Fibroblast of skin of back (primary cell): Measurements from ENCODE around the gene FOXK1.

Source experiments
- DNase-seq: peaks from one replicate; pipeline ENCODE4 v3.0.0-alpha.2; 2013

FOXK1 gene

DNA sequence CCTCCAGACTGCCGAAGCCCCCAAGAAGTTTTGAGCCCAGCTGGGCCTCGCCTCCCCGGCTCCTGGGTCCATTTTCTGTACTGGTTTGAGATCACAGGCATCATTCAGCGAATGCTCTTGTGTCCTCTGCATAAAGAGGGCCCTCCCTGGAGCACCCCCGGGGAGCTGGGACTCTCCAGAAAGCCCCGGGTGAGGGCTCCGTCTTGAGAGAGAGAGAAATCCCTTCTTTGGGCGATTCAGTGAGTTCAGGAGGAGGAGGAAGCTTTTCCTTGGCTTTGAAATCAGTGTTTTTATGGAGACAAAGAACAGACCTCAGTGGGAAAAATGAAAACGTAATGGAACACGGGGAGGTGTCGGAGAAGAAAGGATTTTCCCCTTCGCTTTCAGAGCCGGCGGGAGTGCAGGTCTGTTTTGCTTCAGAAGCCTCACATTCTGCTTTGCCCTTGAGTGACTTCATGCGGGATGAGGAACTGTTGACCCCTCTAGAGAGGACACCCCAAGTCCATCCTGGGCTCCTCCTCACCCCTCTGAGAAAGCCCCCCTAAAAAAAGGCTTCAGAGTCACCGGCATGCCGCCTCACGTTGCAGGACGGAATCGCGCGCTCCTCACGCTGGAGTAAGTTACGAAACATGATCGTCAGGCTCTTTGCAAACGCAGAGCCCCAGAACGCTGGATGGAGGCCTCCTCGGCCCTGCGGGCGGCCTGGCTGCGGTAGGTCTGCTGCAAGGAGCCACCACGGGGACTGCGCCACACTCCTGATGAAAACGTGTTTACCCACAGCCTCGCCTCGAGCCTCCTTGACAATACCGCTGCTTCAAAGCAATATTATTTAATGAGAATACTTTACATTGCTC, 84.8 kb downstream of the FOXK1 start:
- DNase-seq, result no peak

DNA sequence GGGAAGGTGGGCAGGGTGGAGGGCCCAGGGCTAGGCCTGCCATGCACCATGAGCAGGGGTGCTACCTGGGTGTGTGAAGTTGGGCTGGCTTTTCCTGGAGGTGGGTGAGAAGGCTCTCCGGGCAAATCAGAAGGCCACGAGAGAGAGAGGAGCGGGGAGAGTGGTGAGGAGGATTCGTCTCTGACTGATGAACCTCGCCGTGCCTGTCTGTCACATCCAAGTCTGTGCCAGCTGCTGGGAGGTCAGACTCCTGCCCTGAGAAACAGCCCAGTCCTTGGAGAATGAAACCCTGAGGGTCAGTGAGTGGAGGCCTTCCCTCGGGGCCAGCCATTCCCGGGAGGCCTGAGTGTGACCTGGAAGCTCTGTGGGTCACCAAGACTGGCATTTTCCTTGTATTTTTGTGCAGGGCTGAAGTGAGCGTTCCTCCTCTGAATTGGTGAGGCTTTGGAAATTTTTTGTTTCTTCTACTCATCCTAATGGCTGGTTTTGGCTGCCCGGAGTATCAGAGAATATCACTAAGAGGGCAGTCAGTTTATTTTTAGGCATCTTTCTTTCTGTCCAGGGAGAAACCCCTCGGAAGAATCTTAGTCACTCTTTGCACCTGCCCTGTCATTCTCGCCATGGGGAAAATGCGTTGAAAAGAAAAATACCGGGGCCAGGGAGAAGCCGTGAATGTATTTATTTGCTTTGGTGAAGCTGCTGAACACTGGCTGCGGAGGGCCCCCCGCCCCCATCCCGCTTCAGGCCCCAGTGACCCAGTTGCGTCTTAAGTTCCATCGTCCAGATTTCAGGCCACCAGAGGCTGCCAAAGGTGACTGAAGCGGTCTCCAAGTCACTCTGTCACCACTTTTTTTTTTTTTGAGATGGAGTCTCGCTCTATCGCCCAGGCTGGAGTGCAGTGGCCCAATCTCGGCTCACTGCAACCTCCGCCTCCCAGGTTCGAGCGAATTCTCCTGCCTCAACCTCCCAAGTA, 86.8 kb downstream of the FOXK1 start:
- DNase-seq, result no peak

DNA sequence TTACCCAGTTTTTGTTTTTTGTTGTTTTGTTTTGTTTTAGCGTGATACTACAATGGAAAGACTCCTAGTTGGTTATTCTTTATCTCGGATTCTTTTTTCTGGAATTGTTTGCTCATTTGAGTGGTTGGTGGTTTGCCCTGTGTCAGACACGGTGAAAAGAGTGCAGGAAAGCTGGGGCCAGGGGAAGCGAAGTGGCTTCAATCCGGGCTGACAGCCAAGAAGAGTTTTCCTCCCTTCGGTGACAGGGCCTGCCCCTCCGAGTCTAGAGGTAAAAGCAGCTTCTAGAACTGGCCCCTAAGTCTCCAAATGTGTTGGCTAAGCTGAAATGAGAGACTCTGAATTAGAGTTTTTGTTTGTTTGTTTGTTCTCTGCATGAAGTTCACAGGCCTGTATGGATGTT, 87.7 kb downstream of the FOXK1 start:
- DNase-seq, result no peak

DNA sequence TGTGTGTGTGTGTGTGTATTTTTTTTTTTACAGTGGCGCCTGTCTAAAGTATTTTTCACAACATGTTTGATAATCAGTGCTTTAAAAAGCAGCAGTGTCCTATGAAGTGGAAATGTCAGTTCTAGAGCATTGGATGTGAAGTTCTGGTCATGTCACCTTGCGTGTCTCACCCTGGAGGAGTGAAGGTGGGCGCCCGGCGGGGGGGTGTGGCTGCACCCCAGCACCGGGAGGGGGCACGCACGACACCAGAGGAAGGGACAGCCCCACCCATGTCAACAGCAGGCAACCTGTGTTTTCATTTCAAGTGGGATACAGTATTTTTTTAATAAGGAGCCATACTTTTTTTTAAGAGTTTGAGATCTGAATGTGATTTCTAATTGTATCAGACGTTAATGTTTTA, 88.8 kb downstream of the FOXK1 start:
- no peak for DNase-seq

DNA sequence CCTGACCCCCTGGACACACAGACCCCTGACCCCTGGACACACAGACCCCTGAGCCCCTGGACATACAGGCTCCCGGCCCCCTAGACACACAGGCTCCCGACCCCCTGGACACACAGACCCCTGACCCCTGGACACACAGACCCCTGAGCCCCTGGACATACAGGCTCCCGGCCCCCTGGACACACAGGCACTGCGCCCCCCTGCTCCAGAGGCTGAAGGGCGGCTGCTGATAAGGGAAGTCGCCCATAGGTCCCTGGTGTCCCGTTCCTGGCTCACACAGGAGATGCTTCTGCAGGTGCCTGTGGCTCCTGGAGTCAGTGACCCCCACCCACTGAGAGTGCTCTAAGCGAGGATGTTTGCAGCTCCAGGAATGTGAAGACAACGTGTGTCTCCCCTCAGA, 89.6 kb downstream of the FOXK1 start:
- no peak for DNase-seq

DNA sequence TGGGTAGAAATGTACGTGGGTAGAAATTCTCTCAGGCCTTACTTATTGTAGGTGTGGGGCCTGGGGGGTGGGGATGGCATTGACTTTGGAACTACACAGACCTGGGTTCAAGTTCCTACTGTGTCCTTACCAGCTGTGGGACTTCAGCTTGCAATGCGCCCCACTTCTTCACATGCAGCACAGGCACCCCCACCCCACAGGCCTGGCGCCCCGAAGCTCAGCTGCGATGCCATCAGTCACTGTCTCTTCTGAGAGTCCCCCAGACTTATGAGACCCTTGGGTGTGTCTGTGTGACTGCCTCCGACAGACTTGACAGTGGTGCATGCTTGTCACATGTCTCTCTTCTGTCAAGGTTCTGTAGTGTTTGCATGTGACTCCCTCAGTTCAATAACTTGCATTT, 90.2 kb downstream of the FOXK1 start:
- no peak for DNase-seq

DNA sequence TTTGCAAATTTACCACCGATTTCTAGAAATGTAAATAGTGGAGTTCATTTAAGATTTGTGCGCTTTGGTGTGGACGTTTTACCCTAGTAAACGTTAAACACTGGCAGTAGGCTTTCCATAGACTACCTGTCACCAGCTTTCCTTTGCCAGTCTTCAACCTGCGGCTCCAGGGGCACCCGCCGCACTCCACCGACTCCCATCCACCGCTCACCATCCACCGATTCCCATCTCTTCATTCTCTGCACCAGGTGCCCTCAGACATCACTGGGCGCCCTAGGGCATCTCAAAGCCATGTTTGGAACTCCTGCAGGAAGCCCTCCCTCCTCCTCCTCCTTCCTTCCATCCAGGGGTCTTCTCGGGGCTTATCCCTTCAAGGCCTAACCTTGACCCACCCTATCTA, 91.9 kb downstream of the FOXK1 start:
- DNase-seq, result no peak

DNA sequence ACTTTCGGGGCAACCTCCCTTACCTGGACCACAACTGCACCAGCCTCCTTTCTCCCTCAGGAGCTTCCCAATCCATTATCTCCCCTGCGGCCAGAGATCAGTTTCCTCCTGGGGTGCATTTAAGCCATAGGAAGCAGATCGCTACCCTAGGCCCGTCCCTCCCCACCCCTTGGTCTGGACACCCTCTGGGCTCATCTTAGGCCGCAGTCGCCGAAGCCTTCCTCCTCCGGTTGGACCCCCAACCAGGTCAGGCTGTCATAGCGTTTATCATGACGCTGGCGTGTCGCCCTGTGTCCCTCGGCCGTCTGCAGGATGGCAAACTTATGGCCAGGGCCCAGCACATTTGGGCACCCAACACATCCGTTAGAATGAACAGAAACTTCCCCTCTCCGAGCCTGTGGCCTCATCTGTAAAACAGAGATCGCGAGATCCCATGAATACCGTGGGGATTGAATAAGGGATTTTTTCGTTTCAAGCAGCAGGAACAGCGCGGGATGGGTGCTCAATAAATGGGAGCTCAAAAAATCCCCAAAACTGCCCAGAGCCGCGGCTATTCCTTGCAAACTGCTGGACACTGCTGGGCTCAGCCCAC, 92.7 kb downstream of the FOXK1 start:
- DNase-seq, result peak; percentile 76

DNA sequence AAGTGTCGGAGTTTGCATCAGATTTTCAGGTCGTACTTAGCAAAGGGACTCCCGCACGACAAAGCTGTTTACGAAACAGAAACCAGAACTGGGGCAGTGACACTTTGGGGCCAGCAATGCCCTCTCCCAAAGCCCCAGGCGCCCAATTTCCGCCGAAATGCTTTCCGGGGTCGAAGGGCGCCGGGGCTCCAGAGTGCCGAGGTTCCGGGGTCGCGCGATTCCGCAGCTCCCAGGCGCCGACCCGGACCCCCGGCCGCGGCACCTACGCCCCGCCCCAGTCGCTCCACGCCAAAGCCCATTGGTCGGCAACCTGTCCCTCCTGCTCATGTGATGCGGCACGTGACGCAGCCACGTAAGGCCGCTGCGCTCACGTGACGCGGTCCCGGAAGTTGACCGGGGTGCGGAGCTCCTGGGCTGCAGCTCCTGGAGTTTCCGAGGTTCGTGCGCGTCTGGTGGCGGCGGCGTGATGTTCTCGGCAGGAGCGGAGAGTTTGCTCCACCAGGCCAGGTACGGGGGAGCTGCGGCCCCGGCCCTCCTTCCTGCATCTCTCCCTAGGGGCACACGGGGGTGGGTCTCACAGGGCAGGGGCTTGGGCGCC, 93.3 kb downstream of the FOXK1 start, which contains the start of gene AP5Z1:
Gene AP5Z1, plus strand, starts transcription at position 374 of the 598 bp plus-strand sequence. Its CDS starts 93 bp downstream, at position 467.
- peak; percentile 95 for DNase-seq

DNA sequence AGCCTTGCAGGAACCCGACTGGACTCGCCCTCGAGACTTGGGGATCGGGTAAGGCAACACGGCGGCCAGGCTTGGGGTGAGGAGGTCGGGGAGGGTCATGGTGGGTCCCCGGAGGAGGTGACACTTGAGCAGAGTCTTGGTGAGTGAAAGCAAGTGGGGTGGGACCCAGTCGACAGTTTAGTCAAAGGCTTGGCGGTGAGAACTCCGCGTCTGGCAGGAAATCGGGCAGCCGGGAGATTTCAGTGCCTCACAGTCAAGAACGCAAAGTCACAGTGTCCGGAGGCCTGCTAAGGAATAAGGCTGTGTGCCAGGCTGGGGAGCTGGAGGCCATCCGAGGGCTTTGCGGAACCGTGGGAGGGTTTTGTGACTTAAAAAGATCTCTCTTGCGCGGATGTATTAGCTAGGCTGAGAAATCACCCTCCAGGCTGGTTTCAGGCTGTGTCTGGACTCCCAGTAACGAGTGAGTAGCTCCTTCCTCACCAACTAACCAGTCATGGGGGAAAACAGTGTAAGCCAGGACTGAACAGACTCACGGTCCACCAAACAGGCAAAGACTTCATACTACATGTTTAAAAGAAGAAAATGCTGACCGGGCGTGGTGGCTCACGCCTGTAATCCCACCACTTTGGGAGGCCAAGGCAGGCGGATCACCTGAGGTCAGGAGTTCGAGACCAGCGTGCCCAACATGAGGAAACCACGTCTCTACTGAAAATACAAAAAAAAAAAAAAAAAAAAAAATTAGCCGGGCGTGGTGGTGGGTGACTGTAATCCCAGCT, 93.9 kb downstream of the FOXK1 start:
- peak; percentile 46 for DNase-seq

DNA sequence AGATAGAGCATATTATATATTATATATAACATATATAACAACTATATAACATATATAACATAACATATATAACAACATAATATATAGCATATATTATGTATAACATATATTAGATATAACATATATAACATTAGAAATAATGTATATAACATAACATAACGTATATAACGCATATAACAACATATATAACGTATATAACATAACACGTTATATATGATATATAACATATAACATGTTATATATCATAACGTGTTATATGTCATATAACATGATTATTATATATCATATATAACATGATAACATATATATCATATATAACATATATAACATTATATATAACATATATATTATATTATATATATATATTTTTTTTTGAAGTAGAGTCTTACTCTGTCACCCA, 97.0 kb downstream of the FOXK1 start:
- no peak for DNase-seq

DNA sequence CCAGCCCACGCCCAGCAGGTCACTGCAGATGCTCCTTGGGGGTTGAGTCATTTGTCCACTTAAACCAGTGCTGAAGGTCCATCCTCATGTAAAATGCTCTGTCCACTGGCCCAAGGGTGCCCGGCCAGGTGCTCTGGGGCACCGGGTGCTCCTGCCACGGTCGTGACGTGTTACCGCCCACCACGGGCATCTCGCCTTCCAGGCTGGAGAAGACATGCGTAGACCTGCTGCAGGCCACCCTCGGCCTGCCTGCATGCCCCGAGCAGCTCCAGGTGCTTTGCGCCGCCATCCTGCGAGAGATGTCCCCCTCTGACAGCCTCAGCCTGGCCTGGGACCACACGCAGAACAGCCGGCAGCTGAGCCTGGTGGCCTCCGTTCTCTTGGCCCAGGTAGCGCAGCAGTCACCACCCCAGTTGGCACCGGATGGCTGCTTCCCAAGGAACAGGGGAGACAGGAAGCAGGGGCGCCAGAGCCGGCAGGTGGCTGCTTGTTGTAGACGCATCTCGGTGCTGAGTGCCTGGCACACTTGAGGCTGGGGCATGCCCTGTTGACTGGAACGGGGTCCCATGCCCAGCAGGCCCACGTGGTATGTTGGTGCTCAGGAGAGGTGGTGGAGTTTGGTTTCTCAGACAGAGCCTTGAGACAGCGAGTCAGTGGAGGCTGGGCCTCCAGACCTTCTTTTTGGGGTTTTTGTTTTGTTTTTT, 99.4 kb downstream of the FOXK1 start:
- no peak for DNase-seq

DNA sequence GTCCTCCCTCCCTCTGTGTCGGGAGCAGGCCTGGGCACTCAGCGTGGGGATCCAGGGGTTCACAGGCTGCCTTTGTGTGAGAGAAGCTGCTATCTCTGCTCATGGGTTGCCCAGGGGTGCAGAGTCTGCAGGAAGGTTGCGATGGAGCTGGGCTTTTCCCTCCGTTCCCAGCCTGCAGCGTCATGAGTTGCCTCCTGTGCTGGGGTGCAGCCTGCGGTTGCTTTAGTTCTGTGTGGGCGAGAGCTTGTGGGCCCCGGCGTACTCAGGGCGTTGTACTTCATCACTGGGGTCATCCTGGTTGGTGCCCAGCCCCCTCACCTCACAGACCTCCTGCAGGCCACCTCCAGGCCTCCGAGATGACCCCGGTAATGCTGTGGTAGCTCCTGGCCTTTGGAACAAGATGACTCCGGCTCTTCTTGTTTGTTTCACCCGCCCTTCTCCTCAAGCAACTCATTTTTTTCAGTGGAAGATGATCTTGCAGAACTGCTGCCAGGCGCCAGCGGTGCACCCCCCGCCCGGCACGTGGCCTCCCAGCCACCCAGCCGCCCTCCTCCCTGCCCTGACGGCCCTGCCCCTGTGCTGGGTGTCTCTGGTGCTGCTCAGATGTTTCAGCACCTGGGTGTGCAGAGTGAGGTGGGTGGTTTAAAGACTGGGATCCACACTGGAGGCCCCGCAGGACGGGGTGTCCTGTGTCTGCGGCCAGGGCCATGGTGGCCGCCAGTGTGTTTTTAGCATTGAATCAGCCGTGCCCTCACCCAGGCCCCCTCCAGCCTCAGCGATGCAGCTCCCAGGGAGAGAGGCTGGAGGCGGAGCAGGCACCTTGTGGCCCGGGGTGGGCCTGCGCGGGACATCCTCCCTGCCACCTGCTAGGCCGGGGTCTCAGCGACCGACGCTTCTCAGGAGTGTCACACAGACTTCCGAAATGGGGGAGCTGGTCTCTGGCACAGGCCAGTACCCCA, 100.5 kb downstream of the FOXK1 start:
- DNase-seq, result no peak

DNA sequence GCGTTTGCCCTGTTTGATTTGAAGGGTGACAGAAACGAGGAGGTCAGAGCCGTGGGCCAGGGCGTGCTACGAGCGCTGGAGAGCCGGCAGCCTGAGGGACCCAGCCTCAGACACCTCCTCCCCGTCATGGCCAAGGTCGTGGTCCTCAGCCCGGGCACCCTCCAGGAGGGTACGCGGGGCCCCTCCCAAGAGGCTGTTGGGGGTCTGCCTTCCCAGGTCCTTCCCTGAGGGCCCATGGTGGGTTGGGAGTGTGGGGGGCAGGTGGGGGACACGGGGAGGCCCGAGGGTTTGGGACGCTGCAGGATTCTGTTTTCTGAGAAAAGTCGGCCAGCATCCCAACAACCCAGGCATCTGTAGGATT, 101.2 kb downstream of the FOXK1 start:
- no peak for DNase-seq

DNA sequence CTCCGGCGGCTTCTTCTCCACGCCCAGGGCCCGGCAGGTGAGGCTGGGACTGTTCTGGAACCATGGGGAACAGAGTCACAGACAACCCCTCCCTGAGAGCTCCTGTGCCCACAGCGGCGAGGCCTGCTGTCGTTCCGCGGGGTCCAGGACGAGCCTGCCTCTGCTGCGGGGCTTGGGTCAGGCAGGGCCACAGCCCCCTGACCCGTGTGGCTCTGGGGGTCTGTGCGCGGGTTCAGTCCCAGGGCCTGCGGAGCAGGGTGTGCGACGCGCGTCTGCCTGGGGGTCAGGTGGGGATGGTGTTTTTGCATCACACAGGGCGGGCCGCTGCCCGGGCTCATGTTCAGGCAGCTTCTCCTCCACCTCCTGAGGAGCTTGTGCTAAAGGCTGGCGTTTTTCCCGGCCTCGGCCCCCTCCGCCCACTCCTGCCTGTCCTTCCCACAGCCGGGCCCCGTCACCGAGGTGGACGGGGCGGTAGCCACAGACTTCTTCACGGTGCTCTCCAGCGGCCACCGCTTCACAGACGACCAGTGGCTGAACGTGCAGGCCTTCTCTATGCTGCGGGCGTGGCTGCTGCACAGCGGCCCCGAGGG, 101.8 kb downstream of the FOXK1 start:
- DNase-seq, result no peak

DNA sequence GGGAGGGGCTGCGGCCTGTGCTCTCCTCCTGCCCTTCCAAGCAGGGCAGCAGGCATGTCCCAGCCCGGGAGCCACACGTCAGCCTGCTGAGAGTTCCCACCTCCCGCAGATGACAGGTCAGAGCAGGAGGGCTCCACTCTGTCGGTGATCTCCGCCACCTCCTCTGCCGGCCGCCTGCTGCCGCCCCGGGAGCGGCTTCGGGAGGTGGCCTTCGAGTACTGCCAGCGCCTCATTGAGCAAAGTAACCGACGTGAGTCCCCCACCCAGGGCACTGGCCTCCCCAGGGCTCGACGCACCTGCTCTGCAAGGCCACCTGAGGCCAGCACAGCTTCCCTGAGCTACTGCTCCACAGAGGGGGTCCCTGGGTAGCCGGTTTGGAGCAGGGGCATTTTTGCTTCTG, 102.7 kb downstream of the FOXK1 start:
- no peak for DNase-seq

DNA sequence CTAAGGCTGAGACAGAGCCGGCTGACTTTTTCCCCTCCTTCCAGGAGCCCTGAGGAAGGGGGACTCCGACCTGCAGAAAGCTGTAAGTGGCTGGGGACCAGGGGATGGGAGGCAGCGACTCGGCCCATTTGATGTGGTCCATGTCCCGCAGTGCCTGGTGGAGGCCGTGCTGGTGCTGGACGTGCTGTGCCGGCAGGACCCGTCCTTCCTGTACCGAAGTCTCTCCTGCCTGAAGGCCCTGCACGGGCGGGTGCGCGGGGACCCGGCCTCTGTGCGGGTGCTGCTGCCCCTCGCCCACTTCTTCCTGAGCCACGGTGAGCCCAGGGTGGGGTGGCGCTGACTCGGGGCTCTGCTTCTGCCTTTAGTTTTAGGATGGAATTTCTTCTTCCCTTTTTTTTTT, 103.3 kb downstream of the FOXK1 start:
- no peak for DNase-seq

DNA sequence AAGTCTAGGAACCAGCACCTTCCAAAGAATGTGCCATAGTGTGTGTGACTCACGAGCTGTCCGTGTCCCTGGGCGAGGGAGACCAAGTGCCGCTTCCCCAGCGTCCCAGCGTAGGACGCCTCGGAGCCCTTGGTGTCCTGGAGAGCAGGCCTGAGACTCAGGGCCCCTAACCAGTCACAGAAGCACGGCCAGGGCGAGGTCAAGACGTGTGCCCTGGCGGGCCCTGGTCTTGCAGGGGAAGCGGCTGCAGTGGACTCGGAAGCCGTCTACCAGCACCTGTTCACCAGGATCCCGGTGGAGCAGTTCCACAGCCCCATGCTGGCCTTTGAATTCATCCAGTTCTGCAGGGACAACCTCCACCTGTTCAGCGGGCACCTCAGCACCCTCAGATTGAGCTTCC, 103.9 kb downstream of the FOXK1 start:
- no peak for DNase-seq

DNA sequence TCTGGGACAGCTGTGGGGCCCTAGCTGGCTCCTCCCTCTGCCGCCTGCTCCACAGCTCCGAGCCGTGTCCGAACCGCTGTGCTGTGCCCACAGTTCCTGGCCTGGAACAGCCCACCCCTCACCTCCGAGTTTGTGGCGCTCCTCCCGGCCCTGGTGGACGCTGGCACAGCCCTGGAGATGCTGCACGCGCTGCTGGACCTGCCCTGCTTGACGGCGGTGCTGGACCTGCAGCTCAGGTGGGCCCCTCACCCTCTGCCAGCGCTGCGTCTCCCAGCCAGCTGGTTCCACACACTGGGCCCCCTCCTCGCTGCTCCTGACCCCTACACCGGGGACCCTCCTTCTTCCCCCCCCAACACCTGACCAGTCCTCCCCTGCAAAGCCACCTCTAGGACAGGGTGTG, 105.4 kb downstream of the FOXK1 start:
- no peak for DNase-seq
